H54 (cell line): ENCODE data around the gene CRACDL.

ENCODE experiments used
- DNase-seq: peaks from one replicate; pipeline ENCODE4 v3.0.0; 2011; ENCODE audit warnings: low spot score, mixed read lengths; ENCODE audit not compliant: insufficient read length
- FAIRE-seq: peaks from 3 replicates; lab custom pipeline; 2011; peaks lifted over from hg19 to GRCh38; lab: Jason Lieb, UNC
- POLR2A ChIP-seq: IDR thresholded peaks from 2 replicates; pipeline ENCODE4 v1.6.1; 2011; ENCODE audit warnings: low read depth, mild to moderate bottlenecking, low read length

Gene CRACDL

GRCh38 chr2:98832172-98832571 lies 103.9 kb downstream of the CRACDL start:
- TF ChIP-seq POLR2A, result no peak
- DNase-seq, result no peak
- FAIRE-seq, result no peak

- no peak for TF ChIP-seq POLR2A
- DNase-seq (no peak), FAIRE-seq (no peak)
Observed at GRCh38 chr2:98830571-98831145, 105.4 kb downstream of the CRACDL start.

GRCh38 chr2:98829581-98830270 lies 106.3 kb downstream of the CRACDL start:
- FAIRE-seq, result no peak
- DNase-seq, result no peak
- no peak for TF ChIP-seq POLR2A

- FAIRE-seq (no peak), DNase-seq (no peak)
- TF ChIP-seq POLR2A, result no peak
Observed at GRCh38 chr2:98828793-98829371, 107.1 kb downstream of the CRACDL start.

- FAIRE-seq (no peak), DNase-seq (no peak)
- TF ChIP-seq POLR2A, result no peak
Observed at GRCh38 chr2:98828369-98828744, 107.7 kb downstream of the CRACDL start.

- DNase-seq, result no peak
- no peak for TF ChIP-seq POLR2A
- no peak for FAIRE-seq
Observed at GRCh38 chr2:98827625-98828368, 108.2 kb downstream of the CRACDL start.

- no peak for TF ChIP-seq POLR2A
- DNase-seq (no peak), FAIRE-seq (no peak)
Observed at GRCh38 chr2:98826856-98827255, 109.2 kb downstream of the CRACDL start.

GRCh38 chr2:98825858-98826257 lies 110.2 kb downstream of the CRACDL start:
- DNase-seq, result no peak
- FAIRE-seq, result no peak
- TF ChIP-seq POLR2A, result no peak

- DNase-seq, result no peak
- FAIRE-seq, result no peak
- no peak for TF ChIP-seq POLR2A
Observed at GRCh38 chr2:98825404-98825803, 110.6 kb downstream of the CRACDL start.

- TF ChIP-seq POLR2A, result no peak
- DNase-seq, result no peak
- FAIRE-seq, result no peak
Observed at GRCh38 chr2:98825020-98825350, 111.0 kb downstream of the CRACDL start.

- DNase-seq (no peak), FAIRE-seq (no peak)
- TF ChIP-seq POLR2A, result no peak
Observed at GRCh38 chr2:98824256-98825019, 111.6 kb downstream of the CRACDL start.

GRCh38 chr2:98823196-98824170 lies 112.5 kb downstream of the CRACDL start:
- DNase-seq, result no peak
- FAIRE-seq, result no peak
- TF ChIP-seq POLR2A, result no peak
